SJCRH30 (cell line): ENCODE data around the gene PRR7. TPM values are rescaled to one million over a fixed set of nuclear protein-coding genes. Genes with fewer than 3 reads are reported as not detected.

Experiments used
- DNase-seq, 2 experiments: peaks; one replicate each; pipeline ENCODE4 v3.0.0-alpha.2; 2015 to 2020
- H3K27ac ChIP-seq: fragments of 250-450 bp; sonication (Bioruptor Pico); 2 replicates; pipeline ENCODE4 v1.5.1; 2020; ENCODE audit warnings: mild to moderate bottlenecking, moderate library complexity
- H3K27me3 ChIP-seq: fragments of 250-450 bp; sonication (Bioruptor Pico); 2 replicates; pipeline ENCODE4 v1.5.1; 2020; ENCODE audit warnings: mild to moderate bottlenecking, moderate library complexity
- H3K36me3 ChIP-seq: fragments of 250-450 bp; sonication (Bioruptor Pico); 2 replicates; pipeline ENCODE4 v1.5.1; 2020; ENCODE audit warnings: mild to moderate bottlenecking, moderate library complexity
- H3K4me1 ChIP-seq: fragments of 250-450 bp; sonication (Bioruptor Pico); 2 replicates; pipeline ENCODE4 v1.5.1; 2020; ENCODE audit warnings: mild to moderate bottlenecking, moderate library complexity
- H3K4me3 ChIP-seq: fragments of 250-450 bp; sonication (Bioruptor Pico); 2 replicates; pipeline ENCODE4 v1.5.1; 2020; ENCODE audit warnings: mild to moderate bottlenecking, moderate library complexity
- H3K9me3 ChIP-seq: fragments of 250-450 bp; sonication (Bioruptor Pico); replicated peaks from 2 replicates; pipeline ENCODE4 v1.5.1; 2020; ENCODE audit warnings: mild to moderate bottlenecking, moderate library complexity
- total RNA-seq: library from RNA; depleted of rRNA; stranded (reverse); fragments of >200 nt; shearing (Covaris generic); gene quantifications from 2 replicates; pipeline ENCODE4 v1.2.3, GENCODE V29; 2014

The PRR7 gene
- total RNA-seq, 1 experiment from 2014 or later = 6.4 TPM

DNA sequence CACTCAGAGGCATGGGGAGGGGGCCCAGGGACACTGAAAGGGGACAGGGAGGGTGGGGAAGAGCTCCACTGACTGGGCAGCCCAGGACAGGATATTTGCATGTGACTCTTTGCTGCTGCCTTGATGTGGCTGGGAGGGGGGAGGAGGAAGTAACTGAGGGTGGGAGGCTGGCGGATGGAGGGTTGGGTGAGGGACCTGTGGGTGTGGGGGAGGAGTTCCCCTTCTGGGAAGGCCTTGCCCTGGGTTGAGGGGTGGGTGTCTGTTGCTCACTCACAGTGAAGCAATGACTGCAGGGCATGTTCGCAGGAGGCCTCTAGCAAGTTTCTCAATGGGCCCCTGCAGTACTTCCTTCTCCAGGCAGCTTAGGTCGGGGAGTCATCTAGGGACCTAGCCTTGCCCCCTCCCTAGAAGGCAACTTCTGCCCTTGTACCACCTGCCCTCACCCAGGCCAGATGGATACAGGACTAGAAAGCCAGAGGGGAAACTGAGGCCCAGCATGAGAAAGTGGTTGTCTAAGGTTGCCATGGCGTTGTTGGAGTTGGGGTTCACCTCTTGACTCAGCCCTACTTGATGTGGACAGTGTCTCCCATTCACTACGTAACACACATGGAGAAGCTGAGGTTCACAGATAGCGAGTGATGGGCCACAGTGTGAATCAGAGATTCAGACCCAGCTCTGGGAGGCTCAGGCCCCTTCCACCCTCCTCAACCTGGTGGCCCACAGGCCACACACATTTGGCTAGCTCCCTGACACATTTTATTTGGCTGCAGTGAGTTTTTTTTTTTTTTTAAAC lies 17.2 kb upstream of the PRR7 start:
- H3K4me1 ChIP-seq = peaks cover 25% of the 10 kb centered on the region
- H3K9me3 ChIP-seq = no peaks in the 10 kb centered on the region
- no peaks in the 10 kb centered on the region for H3K27me3 ChIP-seq
- no peak overlapping the region for H3K27ac ChIP-seq
- no peak overlapping the region for H3K4me3 ChIP-seq
- peaks cover 24% of the 10 kb centered on the region for H3K36me3 ChIP-seq
- no peak for DNase-seq

DNA sequence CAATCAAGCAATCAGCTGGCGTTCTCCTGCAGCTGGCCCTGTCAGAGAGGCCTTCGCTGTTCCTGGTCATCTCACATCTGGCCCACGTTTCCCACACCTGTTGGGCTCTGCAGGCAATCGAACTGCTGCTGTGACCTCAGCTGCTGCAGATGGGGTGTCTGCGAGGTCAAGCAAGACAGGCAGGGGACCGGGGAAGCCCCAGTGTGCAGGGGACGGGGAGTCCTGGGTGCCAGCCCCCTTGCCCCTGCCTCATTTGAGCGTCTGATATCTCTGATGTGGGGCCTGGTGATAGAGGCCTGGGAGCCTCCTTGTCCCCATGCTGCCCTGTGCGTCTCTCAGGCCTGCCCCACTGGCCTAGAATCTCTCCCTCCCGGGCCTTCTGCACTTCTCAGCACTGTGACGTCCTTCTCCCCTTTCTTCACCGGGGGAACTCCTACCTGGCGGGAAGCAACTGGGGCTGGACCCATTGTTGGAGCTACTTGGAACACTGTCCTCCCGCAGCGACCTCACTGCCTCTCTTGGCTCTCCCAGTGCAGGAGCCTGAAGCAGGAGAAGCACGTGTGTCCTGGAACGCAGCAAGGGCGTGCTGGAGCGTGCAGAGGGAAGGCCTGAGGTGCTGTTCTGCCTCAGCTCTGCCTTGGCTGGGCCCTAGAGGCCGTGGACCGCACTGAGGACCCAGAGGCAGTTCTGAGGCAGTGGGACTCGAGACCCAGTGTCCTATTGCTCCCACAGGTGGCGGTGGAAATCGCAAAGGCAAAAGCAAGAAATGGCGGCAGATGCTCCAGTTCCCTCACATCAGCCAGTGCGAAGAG lies 16.3 kb upstream of the PRR7 start:
- peaks cover 22% of the 10 kb centered on the region for H3K4me1 ChIP-seq
- H3K4me3 ChIP-seq = no peak overlapping the region
- H3K27ac ChIP-seq = peak overlapping the region; percentile 37
- DNase-seq = peak; percentile 56 to 65
- H3K36me3 ChIP-seq = peaks cover 31% of the 10 kb centered on the region
- no peaks in the 10 kb centered on the region for H3K27me3 ChIP-seq
- no peaks in the 10 kb centered on the region for H3K9me3 ChIP-seq

DNA sequence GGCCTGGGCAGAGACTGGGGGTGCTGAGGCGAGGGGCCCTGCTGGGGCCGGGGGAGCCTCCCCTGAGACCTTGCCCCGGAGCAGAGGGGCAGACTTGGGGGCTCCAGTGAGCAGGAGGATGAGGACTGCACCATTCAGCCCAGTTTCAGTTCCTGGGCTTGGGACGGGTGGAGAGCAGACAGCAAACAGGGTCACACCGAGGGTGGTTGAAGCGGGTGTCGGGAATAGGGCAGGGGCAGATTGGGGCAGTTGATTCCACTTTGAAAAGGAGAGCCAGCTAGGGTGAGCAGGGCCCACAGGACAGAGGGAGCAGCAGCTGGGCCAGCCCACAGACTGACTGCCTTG lies 15.7 kb upstream of the PRR7 start:
- Histone ChIP-seq H3K4me3 (no peak overlapping the region), H3K27ac (no peak overlapping the region), H3K27me3 (no peaks in the 10 kb centered on the region), H3K4me1 (peaks cover 20% of the 10 kb centered on the region), H3K36me3 (peaks cover 37% of the 10 kb centered on the region), H3K9me3 (no peaks in the 10 kb centered on the region)
- DNase-seq = no peak

DNA sequence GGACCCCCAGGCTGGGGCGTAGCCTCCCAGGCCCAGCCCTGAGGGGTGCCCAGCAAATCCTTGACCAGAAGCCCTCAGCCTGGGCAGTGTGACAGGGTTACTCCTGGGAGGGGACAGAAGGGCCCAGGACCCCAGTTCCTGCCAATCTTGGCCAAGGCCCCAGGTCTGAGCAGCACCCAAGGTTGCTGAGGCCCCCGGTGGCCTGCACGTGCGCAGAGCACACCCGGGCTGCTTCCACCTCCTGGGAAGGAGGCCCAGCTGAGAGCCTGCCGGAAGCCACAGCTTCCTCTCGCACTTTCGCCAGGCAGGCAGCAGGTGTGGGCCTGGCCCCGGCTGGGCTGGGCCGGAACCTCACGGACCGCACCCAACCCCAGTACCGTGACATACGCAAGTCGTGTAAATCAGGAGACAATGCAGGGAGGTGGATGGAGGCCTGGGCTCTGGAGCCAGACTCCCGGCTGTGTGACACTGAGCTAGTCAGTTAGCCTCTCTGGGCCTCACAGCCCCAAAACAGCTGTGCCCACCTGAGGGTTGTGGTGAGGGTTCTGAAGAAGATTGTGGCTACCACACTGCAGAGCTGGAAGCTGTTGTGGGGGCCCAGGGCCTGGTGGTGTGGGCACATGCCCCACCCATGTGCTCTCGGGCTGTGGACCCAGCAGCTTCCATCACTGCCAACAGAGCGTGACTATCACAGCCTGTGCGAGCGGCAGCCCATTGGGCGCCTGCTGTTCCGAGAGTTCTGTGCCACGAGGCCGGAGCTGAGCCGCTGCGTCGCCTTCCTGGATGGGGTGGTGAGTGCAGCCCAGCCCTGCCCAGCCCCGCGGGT lies 15.1 kb upstream of the PRR7 start:
- Histone ChIP-seq H3K9me3 (no peaks in the 10 kb centered on the region), H3K36me3 (peaks cover 39% of the 10 kb centered on the region), H3K27ac (no peak overlapping the region), H3K4me1 (peaks cover 20% of the 10 kb centered on the region), H3K4me3 (no peak overlapping the region), H3K27me3 (no peaks in the 10 kb centered on the region)
- no peak for DNase-seq

DNA sequence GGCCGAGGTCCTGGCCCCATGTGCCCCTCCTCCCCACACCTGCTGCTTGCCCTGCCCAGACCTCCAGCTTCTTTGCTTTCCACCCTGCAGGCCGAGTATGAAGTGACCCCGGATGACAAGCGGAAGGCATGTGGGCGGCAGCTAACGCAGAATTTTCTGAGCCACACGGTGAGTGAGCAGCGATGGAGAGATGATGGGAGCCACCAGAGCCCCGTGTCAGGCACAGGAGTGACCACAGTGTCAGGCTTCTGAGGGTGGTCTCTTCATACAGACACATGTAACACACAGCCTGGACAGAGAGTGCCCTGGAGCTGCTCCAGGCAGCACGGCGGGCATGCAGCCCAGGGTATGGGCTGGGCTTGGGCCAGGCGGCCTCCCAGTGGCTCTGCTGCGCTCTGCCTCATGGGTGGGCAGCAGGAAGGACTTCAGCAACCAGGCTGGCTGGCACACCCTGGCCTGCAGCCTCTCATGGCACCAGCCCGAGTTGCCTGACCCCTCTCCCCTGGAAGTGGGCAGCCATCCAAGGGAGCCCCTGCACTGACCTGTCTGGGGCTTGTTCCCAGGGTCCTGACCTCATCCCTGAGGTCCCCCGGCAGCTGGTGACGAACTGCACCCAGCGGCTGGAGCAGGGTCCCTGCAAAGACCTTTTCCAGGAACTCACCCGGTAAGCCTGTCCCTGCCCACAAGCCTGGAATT lies 14.3 kb upstream of the PRR7 start:
- DNase-seq = no peak
- no peaks in the 10 kb centered on the region for H3K9me3 ChIP-seq
- H3K27ac ChIP-seq = no peak overlapping the region
- peaks cover 20% of the 10 kb centered on the region for H3K4me1 ChIP-seq
- no peak overlapping the region for H3K4me3 ChIP-seq
- no peaks in the 10 kb centered on the region for H3K27me3 ChIP-seq
- H3K36me3 ChIP-seq = peaks cover 47% of the 10 kb centered on the region

DNA sequence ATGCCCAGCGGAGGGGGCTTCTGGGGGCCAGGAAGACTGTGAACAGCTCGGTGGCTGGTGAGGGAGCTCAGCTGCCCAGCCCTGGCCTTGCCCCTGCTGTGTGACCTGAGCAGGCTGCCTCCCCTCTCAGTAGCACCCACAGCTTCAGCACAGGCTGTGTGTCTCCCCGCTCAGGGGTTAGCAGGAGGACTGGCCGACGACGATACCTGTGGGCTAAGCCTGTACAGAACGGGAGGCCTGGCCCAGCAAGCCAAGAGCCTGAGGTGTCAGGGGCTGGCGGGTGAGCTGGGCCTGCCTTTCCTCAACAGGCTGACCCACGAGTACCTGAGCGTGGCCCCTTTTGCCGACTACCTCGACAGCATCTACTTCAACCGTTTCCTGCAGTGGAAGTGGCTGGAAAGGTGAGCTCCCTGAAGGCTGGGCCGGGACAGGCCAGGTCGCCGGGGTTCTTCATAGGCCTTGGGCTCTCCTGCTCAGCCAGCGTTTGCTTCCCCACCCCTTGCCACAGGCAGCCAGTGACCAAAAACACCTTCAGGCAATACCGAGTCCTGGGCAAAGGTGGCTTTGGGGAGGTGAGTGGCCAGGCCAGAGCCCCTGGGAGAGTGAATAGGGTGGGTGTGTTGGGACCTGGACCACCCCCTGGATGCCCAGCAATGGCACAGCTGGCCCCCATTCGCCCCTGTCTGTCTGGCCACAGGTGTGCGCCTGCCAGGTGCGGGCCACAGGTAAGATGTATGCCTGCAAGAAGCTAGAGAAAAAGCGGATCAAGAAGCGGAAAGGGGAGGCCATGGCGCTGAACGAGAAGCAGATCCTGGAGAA lies 13.6 kb upstream of the PRR7 start:
- no peak overlapping the region for H3K27ac ChIP-seq
- H3K36me3 ChIP-seq = peaks cover 52% of the 10 kb centered on the region
- H3K27me3 ChIP-seq = no peaks in the 10 kb centered on the region
- H3K4me1 ChIP-seq = peaks cover 14% of the 10 kb centered on the region
- no peaks in the 10 kb centered on the region for H3K9me3 ChIP-seq
- H3K4me3 ChIP-seq = no peak overlapping the region
- DNase-seq = no peak

DNA sequence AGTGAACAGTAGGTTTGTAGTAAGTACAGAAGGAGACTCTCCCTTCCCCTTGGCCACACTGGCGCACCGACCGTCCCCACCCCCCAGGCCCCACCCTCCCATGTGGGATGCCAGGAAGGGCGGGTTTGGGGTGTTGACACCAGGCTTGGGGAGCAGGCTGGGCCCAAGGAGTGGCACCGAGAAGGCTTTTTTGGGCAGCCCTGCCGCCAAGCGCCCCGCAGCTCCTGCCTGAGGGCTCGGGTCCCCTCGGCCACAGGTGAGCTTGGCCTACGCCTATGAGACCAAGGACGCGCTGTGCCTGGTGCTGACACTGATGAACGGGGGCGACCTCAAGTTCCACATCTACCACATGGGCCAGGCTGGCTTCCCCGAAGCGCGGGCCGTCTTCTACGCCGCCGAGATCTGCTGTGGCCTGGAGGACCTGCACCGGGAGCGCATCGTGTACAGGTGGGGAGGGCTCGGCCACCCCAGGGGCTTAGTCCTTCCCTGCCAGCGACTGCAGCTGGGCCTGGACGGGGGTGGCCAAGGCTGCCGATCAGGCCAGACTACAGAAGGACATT lies 12.9 kb upstream of the PRR7 start:
- Histone ChIP-seq H3K36me3 (peaks cover 55% of the 10 kb centered on the region), H3K4me3 (no peak overlapping the region)
- DNase-seq = no peak

DNA sequence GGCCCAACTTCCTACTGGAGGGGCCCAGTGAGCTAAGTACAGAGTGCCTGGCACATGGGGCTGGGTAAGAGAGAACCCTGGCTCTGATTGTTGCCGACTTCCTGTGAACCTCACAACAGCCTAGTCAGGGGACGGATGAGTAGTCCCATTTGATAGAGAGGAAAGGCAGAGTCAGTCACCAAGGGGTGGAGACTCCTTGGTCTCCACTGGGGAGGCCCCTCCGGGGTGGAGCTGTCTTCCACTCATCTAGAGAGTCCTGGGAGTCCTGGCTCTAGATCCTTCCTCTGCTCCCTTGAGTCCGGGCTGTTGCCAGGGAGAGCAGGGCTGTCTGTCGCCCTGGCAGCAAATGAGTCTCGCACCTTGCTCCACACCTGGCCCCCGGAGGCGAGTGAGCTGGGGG lies 12.2 kb upstream of the PRR7 start:
- DNase-seq = no peak

More for the DNA sequence above, 12.9 kb upstream of the PRR7 start:
- Histone ChIP-seq H3K4me1 (peaks cover 14% of the 10 kb centered on the region), H3K9me3 (no peaks in the 10 kb centered on the region), H3K27me3 (no peaks in the 10 kb centered on the region), H3K27ac (no peak overlapping the region)

DNA sequence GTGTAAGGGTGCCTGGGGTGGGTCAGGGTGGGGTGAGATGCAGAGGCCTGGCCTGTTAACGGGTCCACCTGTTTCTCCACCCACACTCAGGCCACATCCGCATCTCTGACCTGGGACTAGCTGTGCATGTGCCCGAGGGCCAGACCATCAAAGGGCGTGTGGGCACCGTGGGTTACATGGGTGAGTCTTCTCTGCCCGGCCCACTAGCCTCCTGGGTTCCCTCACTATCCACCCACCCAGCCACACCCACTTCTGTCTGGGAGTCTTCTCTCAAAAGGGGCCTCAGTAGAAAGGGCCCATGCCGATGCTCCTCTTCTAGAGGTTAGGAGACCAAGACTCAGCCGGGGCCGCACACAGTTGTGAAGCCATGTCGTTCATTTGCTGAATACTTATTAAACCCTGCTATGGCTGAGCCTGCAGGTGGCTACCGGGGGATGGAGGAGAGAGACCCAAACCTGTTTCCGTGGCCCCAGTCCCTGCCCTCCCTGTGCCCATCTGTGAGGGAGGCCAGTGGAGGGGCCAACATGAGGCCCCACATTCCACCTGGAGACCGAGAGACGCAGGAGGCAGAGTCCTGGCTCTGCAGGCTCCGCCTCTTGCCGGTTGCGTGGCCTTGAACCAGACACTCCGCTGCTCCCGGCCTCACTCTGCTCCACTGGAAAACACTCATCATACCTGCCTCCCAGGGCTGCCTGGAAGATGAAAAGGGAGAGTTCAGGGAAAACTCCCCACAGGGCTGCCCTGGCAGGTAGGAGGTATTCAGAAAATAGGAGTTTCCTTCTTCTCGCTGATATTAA lies 11.5 kb upstream of the PRR7 start:
- Histone ChIP-seq H3K4me3 (no peak overlapping the region), H3K4me1 (peaks cover 4% of the 10 kb centered on the region), H3K27me3 (no peaks in the 10 kb centered on the region), H3K36me3 (peaks cover 62% of the 10 kb centered on the region), H3K27ac (no peak overlapping the region), H3K9me3 (no peaks in the 10 kb centered on the region)
- DNase-seq = no peak

More for the DNA sequence above, 12.2 kb upstream of the PRR7 start:
- peaks cover 59% of the 10 kb centered on the region for H3K36me3 ChIP-seq
- H3K27ac ChIP-seq = no peak overlapping the region
- no peak overlapping the region for H3K4me3 ChIP-seq
- H3K4me1 ChIP-seq = peaks cover 10% of the 10 kb centered on the region
- no peaks in the 10 kb centered on the region for H3K9me3 ChIP-seq
- H3K27me3 ChIP-seq = no peaks in the 10 kb centered on the region

DNA sequence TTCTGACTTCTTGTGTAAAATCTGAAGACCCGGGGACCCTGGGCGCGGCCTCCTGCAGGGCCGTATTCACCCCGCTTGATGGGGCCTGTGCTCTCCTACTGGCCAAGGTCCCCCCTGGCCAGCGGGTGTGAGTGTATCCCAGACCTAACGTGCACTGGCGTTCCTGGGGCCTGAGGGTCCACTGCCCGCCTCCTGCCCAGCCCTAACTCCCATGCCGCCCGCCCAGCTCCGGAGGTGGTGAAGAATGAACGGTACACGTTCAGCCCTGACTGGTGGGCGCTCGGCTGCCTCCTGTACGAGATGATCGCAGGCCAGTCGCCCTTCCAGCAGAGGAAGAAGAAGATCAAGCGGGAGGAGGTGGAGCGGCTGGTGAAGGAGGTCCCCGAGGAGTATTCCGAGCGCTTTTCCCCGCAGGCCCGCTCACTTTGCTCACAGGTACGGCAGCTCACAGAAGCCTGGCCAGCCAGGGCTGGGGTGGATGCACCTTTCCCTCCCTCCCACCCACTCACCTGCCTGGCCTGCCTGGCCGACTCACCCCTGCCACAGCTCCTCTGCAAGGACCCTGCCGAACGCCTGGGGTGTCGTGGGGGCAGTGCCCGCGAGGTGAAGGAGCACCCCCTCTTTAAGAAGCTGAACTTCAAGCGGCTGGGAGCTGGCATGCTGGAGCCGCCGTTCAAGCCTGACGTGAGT lies 10.6 kb upstream of the PRR7 start:
- Histone ChIP-seq H3K27ac (no peak overlapping the region), H3K36me3 (peaks cover 58% of the 10 kb centered on the region), H3K9me3 (no peaks in the 10 kb centered on the region), H3K27me3 (no peaks in the 10 kb centered on the region), H3K4me1 (no peaks in the 10 kb centered on the region), H3K4me3 (no peak overlapping the region)
- no peak for DNase-seq

DNA sequence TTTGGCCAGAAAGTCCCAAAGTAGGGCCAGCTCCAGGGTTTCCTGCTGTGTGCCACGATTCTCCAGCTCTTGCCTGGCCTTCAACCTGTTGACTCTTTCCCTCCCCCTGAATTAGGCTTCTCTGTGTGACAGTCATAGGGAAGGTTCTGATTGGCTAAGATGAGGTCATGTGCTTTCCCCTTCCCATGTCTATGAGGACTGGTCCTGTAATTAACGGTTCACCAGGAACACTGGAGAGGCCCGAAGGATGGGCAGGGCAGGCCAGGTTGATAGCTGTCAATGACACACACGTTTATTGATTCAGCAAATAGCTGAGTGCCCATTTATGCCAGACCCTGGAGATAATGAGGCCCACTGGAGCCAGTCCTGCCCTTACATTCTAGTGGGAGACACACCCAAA lies 9.0 kb upstream of the PRR7 start:
- Histone ChIP-seq H3K27ac (no peak overlapping the region), H3K27me3 (no peaks in the 10 kb centered on the region), H3K36me3 (peaks cover 53% of the 10 kb centered on the region), H3K4me1 (no peaks in the 10 kb centered on the region), H3K9me3 (no peaks in the 10 kb centered on the region), H3K4me3 (no peak overlapping the region)
- no peak for DNase-seq

DNA sequence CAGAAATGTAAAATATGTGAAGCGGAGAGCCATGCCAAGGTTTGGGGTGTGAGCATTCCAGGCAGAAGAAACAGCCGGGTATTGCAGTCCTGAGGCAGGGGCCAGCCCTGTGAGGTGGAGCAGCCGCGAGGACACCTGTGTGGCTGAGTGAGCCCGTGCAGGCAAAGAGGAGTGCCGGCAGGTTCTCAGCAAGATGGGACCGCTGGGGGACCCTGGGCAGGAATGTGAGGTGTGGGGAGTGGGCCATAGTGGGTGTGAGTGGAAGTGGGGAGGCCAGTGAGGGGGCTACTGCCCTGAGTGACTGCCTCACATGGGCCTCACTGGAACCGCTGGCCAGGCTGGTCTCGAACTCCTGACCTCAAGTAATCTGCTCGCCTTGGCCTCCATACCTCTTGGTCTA lies 8.1 kb upstream of the PRR7 start:
- Histone ChIP-seq H3K4me3 (no peak overlapping the region), H3K27ac (no peak overlapping the region), H3K9me3 (no peaks in the 10 kb centered on the region), H3K4me1 (no peaks in the 10 kb centered on the region), H3K27me3 (no peaks in the 10 kb centered on the region), H3K36me3 (peaks cover 44% of the 10 kb centered on the region)
- DNase-seq = no peak
